GM18508 (cell line): Measurements from ENCODE around the gene ERAL1.
"Not testable (repeated sequence)": the region's sequence is repeated elsewhere in the genome, so short reads cannot be mapped to it uniquely, and the experiment has no call there.

Experiments used
- ATAC-seq: cut with Tn5 transposase; IDR thresholded peaks from one replicate; pipeline ENCODE4 v1.9.1; 2021; ENCODE audit warnings: moderate number of reproducible peaks; ENCODE audit not compliant: insufficient read depth, unreplicated experiment

The ERAL1 gene

GRCh38 chr17:28896884-28897768 is 42.3 kb downstream of the ERAL1 start, which contains the start of gene FLOT2:
TSS of gene FLOT2 (minus strand) at chr17:28897733. CDS start at chr17:28897574, 159 bp downstream.
- ATAC-seq = no peak

- no peak for ATAC-seq
These were observed 43.1 kb downstream of the ERAL1 start for GRCh38 chr17:28897769-28898526.

GRCh38 chr17:28898527-28898955 is 43.7 kb downstream of the ERAL1 start:
- ATAC-seq = no peak

- no peak for ATAC-seq
These were observed 44.5 kb downstream of the ERAL1 start for GRCh38 chr17:28899212-28899815.

GRCh38 chr17:28900986-28901726 is 46.3 kb downstream of the ERAL1 start:
- no peak for ATAC-seq

- peak; percentile 17 for ATAC-seq
These were observed 47.3 kb downstream of the ERAL1 start for GRCh38 chr17:28901866-28902818.

GRCh38 chr17:28902819-28903545 is 48.2 kb downstream of the ERAL1 start, which contains the start of gene DHRS13:
TSS of gene DHRS13 (minus strand) at chr17:28903079. CDS start at chr17:28902944, 135 bp downstream.
- ATAC-seq = peak; percentile 63

- not testable (repeated sequence) for ATAC-seq
These were observed 48.7 kb downstream of the ERAL1 start for GRCh38 chr17:28903546-28903841.

- no peak for ATAC-seq
These were observed 50.0 kb downstream of the ERAL1 start for GRCh38 chr17:28904800-28905199.

- no peak for ATAC-seq
These were observed 51.5 kb downstream of the ERAL1 start for GRCh38 chr17:28906276-28906675.

GRCh38 chr17:28906706-28907438 is 52.1 kb downstream of the ERAL1 start:
- no peak for ATAC-seq

GRCh38 chr17:28907709-28908475 is 53.1 kb downstream of the ERAL1 start:
- ATAC-seq = no peak

- ATAC-seq = no peak
These were observed 53.9 kb downstream of the ERAL1 start for GRCh38 chr17:28908640-28909167.

GRCh38 chr17:28910534-28910933 is 55.7 kb downstream of the ERAL1 start:
- ATAC-seq = no peak
